Measurements from ENCODE around the gene USP6NL.

Gene USP6NL

GRCh38 chr10:11604865-11605650 lies 6.4 kb downstream of the USP6NL start:
- no peaks in the 10 kb centered on the region for H4K20me1 ChIP-seq (ENCODE audit: insufficient read depth)
- H3K9ac ChIP-seq, result no peak overlapping the region
- H3K4me2 ChIP-seq, result no peak overlapping the region
- 0 out of 2 replicates have a peak, but pooled peaks cover 7% of the 10 kb centered on the region for H3K79me2 ChIP-seq (ENCODE audit: insufficient read depth, low read depth)
- no peak overlapping the region for H3K4me3 ChIP-seq (IDR thresholded peaks at IDR 0.05; ENCODE audit: insufficient read depth, low read depth, low read length)
- peaks cover 12% of the 10 kb centered on the region for H3K4me1 ChIP-seq (ENCODE audit: low read depth, poor library complexity, severe bottlenecking)
- H3K36me3 ChIP-seq (ENCODE audit: insufficient read depth), result no peaks in the 10 kb centered on the region
- no peak overlapping the region for H2AFZ ChIP-seq (ENCODE audit: low read depth)
- TF ChIP-seq CTCF (conservative IDR thresholded peaks at IDR 0.05; ENCODE audit: low read depth, low read length), result no peak
- no peaks in the 10 kb centered on the region for H3K27me3 ChIP-seq (ENCODE audit: insufficient read depth, low read depth)
- no peak overlapping the region for H3K27ac ChIP-seq

GRCh38 chr10:11603741-11604140 lies 7.7 kb downstream of the USP6NL start:
- no peak for TF ChIP-seq CTCF (conservative IDR thresholded peaks at IDR 0.05; ENCODE audit: low read depth, low read length)
- H3K27ac ChIP-seq, result no peak overlapping the region
- H3K4me2 ChIP-seq, result no peak overlapping the region

GRCh38 chr10:11602919-11603523 lies 8.4 kb downstream of the USP6NL start:
- Histone ChIP-seq H3K9ac (no peak overlapping the region), H3K79me2 (ENCODE audit: insufficient read depth, low read depth) (0 out of 2 replicates have a peak, but pooled peaks cover 7% of the 10 kb centered on the region), H3K4me3 (IDR thresholded peaks at IDR 0.05; ENCODE audit: insufficient read depth, low read depth, low read length) (no peak overlapping the region), H3K27me3 (ENCODE audit: insufficient read depth, low read depth) (no peaks in the 10 kb centered on the region), H4K20me1 (ENCODE audit: insufficient read depth) (no peaks in the 10 kb centered on the region), H3K4me1 (ENCODE audit: low read depth, poor library complexity, severe bottlenecking) (peaks cover 8% of the 10 kb centered on the region), H2AFZ (ENCODE audit: low read depth) (no peak overlapping the region), H3K36me3 (ENCODE audit: insufficient read depth) (no peaks in the 10 kb centered on the region), H3K27ac (no peak overlapping the region), H3K4me2 (no peak overlapping the region)
- TF ChIP-seq CTCF (conservative IDR thresholded peaks at IDR 0.05; ENCODE audit: low read depth, low read length), result no peak

More at GRCh38 chr10:11603741-11604140, 7.7 kb downstream of the USP6NL start:
- Histone ChIP-seq H3K79me2 (ENCODE audit: insufficient read depth, low read depth) (0 out of 2 replicates have a peak, but pooled peaks cover 7% of the 10 kb centered on the region), H3K9ac (no peak overlapping the region), H3K27me3 (ENCODE audit: insufficient read depth, low read depth) (no peaks in the 10 kb centered on the region), H3K4me1 (ENCODE audit: low read depth, poor library complexity, severe bottlenecking) (peaks cover 8% of the 10 kb centered on the region), H3K4me3 (IDR thresholded peaks at IDR 0.05; ENCODE audit: insufficient read depth, low read depth, low read length) (no peak overlapping the region), H2AFZ (ENCODE audit: low read depth) (no peak overlapping the region), H3K36me3 (ENCODE audit: insufficient read depth) (no peaks in the 10 kb centered on the region), H4K20me1 (ENCODE audit: insufficient read depth) (no peaks in the 10 kb centered on the region)

GRCh38 chr10:11602358-11602757 lies 9.1 kb downstream of the USP6NL start:
- Histone ChIP-seq H3K36me3 (ENCODE audit: insufficient read depth) (no peaks in the 10 kb centered on the region), H2AFZ (ENCODE audit: low read depth) (no peak overlapping the region), H3K79me2 (ENCODE audit: insufficient read depth, low read depth) (0 out of 2 replicates have a peak, but pooled peaks cover 7% of the 10 kb centered on the region), H3K9ac (no peak overlapping the region), H3K27me3 (ENCODE audit: insufficient read depth, low read depth) (no peaks in the 10 kb centered on the region), H3K4me1 (ENCODE audit: low read depth, poor library complexity, severe bottlenecking) (peaks cover 8% of the 10 kb centered on the region), H3K4me2 (no peak overlapping the region), H3K4me3 (IDR thresholded peaks at IDR 0.05; ENCODE audit: insufficient read depth, low read depth, low read length) (no peak overlapping the region), H4K20me1 (ENCODE audit: insufficient read depth) (no peaks in the 10 kb centered on the region), H3K27ac (no peak overlapping the region)
- TF ChIP-seq CTCF (conservative IDR thresholded peaks at IDR 0.05; ENCODE audit: low read depth, low read length), result no peak

Measured in KMS-11 (cell line).